ENCODE results near the gene TRIM64.
"Not testable (repeated sequence)": the region's sequence is repeated elsewhere in the genome, so short reads cannot be mapped to it uniquely, and the experiment has no call there.

The TRIM64 gene, protein sequence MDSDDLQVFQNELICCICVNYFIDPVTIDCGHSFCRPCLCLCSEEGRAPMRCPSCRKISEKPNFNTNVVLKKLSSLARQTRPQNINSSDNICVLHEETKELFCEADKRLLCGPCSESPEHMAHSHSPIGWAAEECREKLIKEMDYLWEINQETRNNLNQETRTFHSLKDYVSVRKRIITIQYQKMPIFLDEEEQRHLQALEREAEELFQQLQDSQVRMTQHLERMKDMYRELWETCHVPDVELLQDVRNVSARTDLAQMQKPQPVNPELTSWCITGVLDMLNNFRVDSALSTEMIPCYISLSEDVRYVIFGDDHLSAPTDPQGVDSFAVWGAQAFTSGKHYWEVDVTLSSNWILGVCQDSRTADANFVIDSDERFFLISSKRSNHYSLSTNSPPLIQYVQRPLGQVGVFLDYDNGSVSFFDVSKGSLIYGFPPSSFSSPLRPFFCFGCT

DNA sequence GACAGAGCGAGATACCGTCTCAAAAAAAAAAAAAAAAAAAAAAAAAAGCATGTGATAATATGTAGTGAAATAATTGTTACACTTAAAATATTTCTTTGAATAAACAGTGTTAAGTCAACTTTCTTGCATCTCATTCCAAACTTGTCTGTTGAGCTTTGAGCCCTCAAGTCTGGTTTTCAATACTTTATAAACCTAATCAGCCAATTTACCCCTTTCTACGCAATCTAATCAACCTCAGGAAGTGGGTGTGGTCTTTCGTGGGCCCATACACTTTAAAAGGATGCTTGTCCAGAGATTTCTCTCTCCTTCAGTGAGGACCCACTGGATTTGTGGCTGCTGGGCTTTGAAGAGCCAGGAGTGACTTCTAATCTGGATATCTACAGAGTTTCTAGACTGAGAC lies at the start of gene TRIM64:
TSS of gene TRIM64 (plus strand) at position 301 of the 400 bp plus-strand sequence. CDS start 2,467 bp downstream, outside the sequence.
- DNase-seq, result not testable (repeated sequence)

DNA sequence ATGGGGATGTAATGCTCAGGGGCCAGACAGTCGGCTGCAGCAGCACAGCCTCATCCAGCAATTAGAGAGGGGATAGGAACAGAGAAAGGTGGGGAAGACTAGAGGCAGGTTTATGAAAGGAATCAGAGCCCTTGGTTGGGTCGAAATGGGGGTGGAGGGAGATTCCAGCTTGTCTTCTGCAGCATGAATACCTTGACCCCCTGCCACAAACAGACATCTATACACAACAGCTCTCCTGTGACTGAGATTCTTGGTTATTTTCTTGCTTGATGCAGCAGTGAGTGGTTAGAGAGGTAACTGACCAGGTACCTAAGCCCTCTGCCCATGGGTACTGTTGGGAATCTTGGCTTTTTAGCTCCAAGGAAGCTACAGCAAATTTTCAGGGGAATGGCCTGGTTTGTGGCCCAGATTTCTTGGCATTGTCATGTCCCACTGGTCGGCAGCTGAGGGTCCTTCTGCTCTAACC lies 43.6 kb upstream of the TRIM64 start, which contains the start of gene TRIM49D1:
TSS of gene TRIM49D1 (minus strand) at position 51 of the 466 bp plus-strand sequence. CDS start 4,535 bp downstream, outside the sequence.
- DNase-seq, result no peak

DNA sequence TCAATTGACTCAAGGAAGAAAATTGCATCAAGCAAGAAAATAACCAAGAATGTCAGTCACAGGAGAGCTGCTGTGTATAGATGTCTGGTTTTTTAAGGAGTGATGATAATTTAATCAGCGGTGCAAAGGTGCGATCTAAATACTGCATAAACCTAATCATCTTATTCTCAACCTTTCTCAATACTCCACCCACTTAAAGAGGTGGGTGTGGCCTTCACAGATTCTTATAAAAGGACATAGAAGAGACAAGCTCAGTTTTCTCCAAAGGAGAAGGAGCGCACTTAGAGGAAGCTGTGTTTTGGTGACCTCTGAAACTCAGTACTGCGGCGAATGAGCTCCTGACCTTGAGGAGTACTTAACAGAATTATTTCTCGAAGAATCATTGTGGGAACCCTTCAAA lies 42.1 kb upstream of the TRIM64 start, which contains the start of gene TRIM49D2:
TSS of gene TRIM49D2 (plus strand) at position 301 of the 400 bp plus-strand sequence. CDS start 2,698 bp downstream, outside the sequence.
- not testable (repeated sequence) for DNase-seq

DNA sequence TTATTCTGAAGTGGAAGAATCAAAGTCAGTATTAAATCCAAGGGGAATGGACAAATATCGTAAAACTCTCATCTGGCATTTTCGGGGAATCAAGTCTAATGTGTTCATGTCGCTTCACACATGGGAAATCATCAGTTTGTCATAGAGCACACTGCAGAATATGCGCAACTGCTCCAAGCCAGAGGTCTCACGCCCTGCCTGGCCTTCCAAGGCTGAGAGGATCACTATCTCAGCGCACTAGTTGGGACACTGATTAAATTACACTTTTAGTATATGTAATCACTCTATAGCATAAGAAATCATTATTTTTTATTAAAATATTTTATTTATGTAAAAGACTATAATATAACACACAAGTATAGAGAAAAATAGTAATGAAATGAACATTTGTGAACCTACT lies 5.0 kb upstream of the TRIM64 start:
- not testable (repeated sequence) for DNase-seq

All from activated CD4-positive, alpha-beta T cell treated with anti-CD3 and anti-CD28 coated beads, Interleukin-2, amount 50 U/mL, for 48 hours (primary cell).